Stimulated activated CD4-positive, alpha-beta T cell treated with anti-CD3 and anti-CD28 coated beads, Interleukin-1b, Interleukin-23, amount 100 ng/mL, for 48 hours (primary cell): Measurements from ENCODE around the gene CTNNA3.

Experiments
- DNase-seq: peaks from one replicate; pipeline ENCODE4 v3.0.0-alpha.2; 2020

CTNNA3 gene

DNA sequence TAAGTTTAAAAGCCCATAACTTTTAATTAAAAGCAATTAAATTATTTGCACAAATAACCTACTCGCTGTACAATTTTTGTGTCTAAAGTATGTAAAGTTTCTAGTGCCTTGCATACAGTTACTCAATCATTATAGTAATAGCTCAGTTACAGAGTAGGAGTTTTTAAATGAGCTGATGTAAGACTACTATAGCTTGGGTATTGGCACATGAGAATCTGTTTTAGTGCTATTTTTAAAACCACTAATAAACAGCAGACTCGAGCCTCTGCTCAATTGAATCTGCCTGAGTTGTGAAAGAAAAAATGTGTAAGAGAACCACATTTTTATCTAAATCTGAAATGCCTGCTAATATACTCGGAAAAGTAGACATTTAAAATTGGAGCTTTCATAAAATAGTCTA is 31.1 kb downstream of the CTNNA3 start:
- DNase-seq, result no peak

DNA sequence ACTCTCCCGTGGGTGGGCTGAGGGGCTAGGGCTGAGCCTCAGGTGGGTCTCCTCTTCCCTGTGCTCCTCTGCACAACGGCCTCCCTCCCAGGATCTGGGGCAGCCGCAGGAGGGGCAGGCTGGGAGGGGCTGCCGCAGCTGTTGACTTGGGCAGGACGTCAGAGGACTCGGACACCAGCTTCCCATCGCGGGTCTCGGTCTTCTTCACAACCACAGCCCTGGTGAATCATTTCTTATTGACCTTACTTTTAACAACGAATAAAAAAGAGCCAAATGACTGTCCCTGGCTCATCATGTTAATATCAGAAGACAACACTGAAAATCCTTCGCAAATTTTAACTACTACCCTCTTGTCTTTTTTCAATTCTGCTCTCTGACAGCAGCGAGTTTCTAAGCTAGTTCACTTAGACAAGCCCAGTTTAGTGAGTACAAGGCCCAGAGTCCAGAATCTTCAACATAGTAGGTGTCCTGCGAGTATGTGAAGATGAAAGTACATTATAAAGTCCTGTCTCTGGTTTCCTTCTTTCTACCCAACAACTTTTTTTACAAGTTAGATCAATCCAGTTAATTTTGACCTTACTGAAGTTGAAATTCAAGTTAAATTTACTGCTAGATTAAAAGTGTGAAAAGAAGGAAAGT is 32.4 kb downstream of the CTNNA3 start:
- DNase-seq, result no peak

DNA sequence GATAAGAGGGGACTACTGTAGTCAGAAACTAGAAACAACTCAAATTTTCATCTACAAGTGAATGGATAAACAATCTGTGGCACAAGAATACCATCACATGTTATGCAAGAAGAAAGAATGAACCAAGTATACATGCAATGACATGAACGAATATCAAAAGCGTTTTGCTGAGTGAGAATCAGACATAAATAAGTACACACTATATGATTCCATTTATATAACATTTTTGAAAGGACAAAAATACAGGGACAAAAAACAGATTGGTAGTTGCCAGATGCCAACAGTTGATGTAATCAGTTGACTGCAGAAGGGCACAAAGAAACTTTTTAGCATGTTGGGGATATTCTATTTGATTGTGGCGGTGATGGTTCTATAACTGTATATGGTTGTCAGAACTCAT is 33.6 kb downstream of the CTNNA3 start:
- no peak for DNase-seq

DNA sequence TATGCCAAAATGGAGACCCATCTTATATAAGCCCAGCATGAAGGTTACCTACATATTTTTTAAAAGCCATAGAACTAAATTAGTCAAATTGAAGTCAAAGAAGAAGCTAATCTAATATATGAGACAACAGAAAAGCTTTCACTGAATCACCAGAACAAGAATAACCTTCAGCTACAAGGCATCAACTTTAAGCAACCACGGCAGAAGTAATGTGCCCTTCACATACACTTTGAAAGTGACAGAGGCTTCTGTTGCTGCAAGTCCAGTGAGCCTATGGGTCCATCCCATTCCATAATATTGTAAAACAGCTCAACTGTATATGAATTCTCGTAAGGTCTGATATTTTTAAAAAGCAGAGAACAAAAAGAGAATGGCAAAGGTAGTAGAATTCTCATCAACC is 36.5 kb downstream of the CTNNA3 start:
- DNase-seq, result no peak

DNA sequence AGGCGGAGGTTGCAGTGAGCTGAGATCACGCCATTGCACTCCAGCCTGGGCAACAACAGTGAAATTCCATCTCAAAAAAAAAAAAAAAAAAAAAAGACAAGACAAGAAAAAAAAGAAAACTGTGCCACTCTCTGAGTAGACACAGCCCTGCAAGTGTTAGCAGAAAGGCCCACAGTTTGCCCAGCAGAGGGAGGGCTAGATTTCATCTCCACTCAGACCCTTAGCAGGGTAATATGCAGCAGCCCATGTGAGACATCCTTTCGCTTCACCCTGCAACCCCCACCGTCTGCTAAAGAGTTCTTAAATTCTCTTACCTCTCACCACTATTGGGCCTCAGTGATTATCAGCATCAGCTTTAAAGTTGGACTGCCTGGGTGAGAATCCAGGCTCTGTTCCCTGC is 38.2 kb downstream of the CTNNA3 start:
- DNase-seq, result no peak

DNA sequence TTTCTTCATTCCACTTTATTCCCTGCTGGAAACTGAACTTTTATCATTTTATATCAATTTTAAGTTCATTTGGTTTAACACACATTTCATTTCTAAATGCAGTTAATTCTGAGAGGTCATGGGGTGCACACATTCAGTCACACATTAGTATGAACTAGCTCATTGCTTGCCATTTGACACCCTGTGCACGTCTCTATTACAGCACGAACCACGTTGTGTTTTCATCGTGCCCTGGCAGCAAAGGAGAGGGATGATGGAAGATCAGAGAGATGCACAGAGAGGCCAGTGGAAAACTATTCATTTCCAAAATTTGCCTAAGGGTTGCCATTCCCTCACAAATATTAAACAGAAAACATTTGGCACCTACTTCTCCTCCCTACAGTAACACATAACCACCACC is 45.4 kb downstream of the CTNNA3 start:
- DNase-seq, result no peak

DNA sequence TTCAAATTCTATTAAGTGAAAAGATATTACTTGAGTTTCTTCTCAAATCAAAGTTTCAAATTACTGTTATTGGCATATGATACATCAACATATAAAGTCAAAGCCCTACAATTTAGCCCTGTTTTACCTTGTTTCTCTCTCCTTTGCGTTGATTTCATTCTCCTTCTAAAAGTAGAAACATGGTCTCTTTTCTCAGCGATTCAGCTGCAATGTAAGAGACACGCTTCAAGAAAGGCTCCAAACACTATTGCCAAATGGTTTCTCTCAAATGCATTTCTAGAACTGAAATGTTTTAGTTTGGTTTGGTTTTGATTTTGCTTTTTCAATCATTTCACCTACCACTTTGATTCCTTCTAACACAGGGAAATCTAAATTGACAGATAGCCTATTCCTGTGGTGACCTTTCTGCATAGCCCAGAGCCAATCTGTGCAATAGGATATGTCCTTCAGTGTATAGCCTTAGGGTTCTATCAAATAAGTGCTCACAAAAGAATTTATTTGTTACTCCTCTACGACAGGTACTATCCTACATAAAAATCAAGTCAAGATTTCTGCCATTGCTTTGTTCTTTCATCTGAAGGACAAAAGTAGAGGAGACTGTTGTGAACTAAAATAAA is 47.3 kb downstream of the CTNNA3 start:
- no peak for DNase-seq

DNA sequence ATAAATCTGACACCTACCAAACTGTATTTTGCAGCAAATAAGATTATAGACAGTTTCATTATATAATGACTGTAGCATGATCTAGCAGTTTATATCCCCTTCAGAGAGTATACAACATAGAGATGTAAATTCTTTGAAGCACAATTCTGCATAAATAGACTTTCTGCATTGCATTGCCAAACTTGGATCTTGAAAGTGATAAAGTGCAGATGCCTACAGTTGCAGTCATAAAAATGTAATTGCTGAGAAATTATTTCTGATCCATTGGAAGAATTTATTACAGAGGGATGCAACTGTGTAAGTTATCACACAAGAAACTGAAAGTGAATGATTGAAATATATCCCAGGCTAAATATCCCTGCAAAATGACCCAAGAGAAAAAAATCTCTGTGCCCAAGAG is 65.1 kb downstream of the CTNNA3 start:
- no peak for DNase-seq

DNA sequence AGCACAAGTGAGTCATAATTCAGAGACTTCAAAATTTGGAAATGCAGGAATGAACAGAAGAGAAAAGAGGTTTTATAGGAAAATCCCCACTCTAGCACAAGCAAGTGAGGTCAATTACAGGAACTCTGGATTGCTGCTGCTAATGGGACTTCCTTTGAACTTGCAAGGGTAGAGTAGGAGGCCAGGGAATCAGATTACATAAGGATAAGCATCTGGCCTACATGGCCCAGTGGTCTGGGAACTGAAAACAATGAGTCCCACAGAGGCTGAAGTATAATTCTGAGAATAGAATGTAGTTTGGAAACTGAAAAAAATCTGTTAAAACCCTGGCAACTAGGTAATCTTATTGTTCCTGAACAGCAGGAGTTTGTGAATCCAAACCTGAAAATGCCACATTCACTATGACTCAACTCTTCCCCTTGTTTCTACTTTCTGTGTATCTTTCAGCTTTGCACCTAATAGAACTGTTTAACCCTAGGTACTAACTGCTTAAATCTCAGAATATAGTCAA is 66.5 kb downstream of the CTNNA3 start:
- DNase-seq, result no peak

DNA sequence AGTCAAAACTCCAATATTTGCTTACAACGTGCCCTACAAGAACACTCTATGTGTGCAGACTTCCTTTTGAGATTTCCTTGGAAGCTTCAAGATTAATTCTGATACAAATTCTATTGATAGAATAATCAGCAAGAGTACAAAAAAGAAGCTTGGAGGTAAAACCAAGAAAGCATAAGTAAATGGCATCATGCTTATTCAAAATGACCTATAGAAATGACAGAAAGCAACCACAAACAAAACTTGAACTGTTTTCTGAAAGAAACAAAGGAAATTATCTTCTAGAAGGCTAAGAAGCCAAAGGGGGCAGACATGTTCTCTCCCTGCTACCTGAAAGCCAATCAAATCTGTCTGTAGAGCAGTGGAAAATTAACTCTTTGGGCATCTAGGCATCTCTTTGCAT is 73.0 kb downstream of the CTNNA3 start:
- DNase-seq, result no peak

DNA sequence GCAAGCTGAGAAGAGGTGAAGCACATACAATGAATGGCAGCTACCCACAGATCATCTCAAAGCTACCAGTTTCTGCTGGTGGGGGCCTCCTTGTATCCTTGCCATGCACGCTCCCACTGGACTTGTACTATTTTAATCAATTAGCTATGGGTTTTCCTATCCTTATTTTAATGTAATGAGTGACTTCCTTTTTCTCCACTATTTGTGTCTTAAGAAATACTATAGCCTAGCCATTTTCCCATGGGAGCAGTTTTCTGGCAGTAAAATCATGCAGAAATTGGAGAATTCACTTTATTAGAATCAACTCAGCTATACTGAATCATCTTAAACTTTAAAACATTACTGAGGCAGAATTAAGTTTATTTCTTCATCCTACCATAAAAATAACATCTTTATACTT is 73.5 kb downstream of the CTNNA3 start:
- DNase-seq, result no peak

DNA sequence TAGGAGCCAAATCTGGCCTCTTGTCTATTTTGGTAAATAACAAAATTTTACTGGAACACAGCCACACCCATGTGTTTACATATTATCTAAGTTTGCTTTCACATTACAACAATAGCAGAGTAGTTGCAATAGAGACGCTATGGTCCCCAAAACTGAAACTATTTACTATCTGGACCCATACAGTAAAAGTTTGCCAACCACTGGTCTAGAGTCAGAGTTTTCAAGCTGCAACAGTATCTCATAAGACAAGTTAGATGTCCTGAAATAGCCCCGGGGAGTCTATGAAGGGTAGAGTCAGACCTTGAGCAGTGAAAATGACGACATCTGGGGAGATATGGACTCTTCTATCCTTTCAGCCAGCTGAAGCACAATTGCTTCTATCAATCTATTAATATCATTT is 74.2 kb downstream of the CTNNA3 start:
- no peak for DNase-seq

DNA sequence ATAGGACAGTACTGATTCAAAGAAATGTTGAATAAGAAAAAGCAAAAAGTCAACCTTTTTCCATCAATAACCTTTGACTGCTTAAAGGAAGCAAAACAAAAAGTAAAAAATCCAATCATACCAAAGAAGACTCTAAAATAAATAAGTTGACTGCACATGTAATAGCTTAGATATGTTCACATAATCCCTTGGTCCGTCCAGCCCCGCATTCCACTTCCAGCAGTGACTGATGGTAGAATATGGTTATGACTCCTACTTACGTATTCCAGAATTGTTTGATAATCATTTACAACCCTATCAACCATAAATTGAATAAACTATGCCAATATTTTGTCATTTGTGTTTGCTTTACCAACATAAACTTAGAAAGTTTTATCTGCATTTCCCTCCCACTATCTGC is 77.9 kb downstream of the CTNNA3 start:
- DNase-seq, result no peak

DNA sequence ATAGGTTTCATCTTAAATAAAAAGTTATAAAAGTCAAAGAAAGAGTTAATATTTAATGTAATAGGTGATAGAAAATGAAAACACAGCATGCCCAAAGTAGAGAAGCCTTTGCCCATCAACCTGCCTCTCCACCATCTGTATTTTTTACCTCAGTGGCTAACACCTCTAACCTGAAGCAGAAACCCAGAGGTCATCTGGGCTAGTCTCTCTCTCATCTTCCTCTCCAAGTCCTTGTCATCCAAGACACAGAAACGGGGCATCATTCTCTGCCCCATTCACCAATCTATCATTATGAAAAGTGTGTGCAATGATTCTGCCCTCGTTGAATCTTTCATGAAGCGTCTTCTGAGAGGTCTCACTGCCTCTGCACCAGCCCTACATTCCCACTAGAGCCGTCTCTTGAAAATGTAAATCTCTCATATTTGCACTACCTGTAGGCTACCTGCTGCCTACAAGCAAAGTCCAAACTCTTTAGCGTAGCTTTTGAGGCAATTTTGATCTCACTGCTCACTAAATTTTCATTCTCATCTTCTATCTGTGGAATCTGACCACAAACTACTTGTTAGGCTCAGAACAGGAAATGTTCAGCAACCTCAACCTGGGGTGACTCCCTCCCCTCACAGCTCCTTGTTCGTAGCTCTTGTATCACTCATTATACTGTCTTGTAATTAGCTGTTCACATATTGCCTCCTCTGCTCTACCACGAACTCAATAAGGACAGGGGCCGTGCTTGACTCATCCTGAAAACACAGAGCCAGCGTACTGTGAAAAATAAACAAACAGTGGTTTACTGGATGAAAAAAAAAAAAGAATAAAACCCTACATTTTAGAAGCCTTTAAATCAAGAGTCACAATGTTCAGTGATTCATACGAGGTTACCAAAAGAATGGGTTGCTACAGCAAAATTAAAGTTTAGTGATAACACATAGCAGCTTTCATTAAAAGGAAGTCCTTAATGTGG is 83.1 kb downstream of the CTNNA3 start:
- DNase-seq, result peak; percentile 75

DNA sequence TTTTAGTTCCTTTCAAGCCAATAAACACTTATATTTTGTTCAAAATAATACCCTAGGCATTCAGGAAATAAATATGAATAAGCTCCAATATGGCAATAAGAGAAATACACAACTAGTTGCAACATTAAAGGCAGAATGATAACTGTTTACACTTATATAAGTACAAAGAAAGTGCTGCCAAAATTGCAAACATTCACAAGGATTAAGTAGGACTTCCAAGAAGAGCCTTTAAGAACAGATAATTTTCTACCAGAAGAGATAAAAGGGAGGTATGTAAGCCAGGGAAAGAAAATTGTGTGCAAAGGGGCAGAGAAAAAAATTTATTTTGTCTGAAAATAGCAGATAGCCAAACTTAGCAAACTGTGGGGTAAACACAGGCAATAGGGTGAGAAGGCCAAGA is 83.8 kb downstream of the CTNNA3 start:
- DNase-seq, result no peak

DNA sequence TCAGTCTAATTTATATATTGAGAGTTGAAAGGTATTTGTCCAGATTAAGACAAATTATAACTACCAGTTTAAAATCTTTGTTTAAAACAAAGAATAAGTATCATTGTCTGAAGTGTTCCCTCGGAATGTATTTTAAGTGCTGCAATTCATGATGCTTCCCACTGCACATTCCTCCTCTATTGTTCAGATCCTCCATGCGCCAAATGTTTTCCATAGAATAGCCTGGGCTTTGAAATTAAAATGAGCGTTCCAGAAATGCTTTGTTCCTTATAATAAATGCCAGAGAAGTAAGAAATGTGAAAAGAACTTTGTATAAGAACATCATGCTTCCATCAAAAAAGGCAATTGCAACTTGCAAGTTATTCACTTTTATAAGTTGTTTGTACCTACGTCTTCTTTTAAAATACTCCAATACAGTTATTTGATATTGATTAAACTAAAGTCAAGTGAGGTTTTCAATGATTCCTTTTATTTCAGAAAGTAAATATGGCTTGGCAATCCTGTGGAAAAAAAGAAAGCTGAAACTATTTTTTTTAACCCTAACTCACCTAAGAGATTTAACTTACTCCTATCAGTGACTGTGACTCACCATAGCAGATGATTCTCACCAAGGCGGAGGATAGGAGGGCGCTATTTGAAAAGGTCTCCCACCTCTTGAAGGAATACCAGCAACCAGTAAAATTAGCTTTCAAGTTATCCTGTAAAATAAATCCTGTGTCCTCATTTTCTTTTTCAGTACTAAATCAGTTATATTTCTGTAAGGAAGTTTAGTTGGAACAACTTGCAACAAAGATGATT is 85.8 kb downstream of the CTNNA3 start:
- DNase-seq, result no peak

DNA sequence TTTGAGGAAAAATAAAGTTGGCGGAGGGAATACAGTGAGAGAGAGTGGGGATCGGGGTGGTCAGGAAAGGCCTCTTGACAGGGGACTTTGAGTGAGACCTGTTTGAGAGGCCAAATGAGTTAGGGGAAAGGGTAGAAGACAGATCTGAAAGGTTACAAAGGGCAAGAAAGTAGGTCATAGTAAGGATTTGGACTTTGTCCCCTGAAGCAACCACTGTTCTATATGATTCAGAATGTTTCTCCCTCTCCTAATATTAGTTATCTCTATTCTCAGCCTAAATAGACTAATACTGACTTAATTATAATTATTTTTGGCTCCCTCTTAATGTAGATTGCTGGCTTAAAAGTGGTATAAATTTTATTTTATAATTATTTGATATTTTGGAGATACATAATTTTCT is 88.0 kb downstream of the CTNNA3 start:
- DNase-seq, result no peak

DNA sequence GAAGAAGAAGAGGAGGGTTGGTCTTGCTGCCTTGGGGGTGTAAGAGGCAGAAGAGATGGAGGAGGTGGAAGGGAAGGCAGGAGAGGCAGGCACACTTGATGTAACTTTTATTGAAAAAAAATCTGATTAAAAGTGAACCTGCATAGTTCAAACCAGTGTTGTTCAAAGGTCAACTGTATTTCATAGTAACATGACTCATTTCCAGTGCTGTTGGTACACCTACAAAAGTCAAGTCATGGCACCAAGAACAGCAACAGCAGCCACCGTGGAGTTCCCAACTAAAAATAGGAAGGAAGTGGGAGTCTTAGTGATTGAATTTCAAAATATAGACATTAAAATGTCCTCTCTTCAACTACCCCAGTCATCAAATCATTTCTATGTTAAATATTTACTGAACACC is 88.5 kb downstream of the CTNNA3 start:
- DNase-seq, result no peak

DNA sequence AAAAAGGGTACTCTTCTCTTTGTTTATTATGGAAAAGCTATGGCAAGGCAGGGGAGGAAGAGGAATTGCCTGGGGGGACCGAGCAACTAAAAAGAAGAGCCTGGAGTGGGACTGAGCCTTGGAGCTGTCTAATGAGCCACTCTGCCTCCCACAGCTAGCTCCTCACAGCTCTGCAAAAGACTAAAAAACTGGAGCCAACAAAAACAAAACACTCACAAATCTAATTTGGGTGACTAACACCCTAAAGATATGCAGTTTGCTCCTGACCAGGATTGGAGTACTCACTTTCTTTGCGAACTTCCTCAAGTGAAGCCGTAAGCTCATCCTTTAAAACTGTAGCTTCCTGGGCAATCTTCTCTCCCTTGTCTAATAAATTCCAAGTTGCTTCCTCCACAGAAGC is 89.4 kb downstream of the CTNNA3 start:
- DNase-seq, result no peak

DNA sequence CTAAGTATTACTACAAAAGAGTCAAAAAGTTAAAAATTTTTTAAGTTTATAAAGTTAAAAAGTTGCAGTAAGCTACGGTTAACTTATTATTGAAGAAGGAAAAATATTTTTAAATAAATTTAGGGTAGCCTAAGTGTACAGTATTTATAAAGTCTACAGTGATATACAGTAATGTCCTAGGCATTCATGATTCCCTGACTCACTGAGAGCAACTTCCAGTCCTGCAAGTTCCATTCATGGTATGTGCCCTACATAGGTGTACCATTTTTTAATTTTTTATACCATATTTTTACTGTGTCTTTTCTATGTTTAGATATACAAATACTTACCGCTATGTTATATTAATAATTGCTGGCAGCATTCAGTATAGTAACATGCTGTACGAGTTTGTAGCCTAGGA is 92.3 kb downstream of the CTNNA3 start:
- DNase-seq, result no peak

DNA sequence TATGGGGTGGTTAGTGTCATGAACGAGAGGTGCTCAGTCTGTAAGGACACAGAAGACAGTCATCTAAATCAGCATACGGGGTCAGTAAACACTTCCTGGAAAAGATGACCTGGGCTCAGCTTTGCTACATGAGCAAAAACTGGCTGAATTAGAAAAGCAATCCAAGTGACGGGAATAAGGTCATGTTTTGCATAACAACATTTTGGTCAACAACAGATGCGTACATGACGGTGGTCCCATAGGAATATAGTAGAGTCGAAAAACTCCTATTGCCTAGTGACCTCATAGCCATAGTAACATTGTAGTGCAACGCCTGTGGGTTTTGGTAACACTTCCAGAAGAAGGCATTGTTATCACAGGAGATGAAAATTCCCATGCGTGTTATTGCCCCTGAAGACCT is 92.9 kb downstream of the CTNNA3 start:
- no peak for DNase-seq

DNA sequence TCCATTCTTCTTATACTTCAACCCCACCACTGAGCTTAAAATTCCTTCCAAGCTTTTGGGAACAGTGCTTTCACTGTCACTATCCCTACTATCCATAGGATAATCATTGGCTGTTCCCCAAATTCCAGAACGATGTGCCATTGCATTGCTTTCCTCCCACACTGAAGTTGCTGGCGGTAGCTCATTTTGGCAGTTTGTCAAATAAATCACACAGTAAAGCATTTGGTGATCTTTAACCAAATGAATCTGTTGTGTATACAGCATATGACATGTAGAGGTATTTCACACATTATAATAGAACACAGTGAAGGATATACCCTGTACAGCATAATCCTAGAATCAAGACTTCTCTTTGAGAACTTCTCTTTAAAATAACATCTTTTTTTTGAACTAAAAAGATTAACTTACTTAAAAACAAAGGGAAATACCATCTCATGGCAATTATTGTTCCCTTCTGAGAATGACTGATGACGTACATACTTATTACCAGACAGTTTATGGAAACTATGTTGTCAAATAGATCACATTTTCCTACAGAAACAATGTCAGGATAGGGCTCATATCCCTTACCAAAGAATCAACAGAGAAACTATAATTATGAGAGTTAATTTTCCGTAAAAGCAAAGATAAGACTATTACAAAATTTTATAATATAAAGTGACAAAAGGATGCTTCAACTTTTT is 93.6 kb downstream of the CTNNA3 start:
- no peak for DNase-seq
